Tibial nerve (tissue), 3 donors: ENCODE data around the gene HDGFL3.
"Not testable (repeated sequence)": the region's sequence is repeated elsewhere in the genome, so short reads cannot be mapped to it uniquely, and the experiment has no call there.

Experiments
- CTCF ChIP-seq, 5 experiments: fragments of 200-600 bp in 3 of 5; fragments of 450-650 bp in 2 of 5; sonication (generic) in 3 of 5; IDR thresholded peaks; one replicate each; pipeline ENCODE4 v1.5.1; 2016 to 2019; ENCODE audit warnings: antibody characterized with exemption in 5 of 5, mild to moderate bottlenecking in 3 of 5, moderate library complexity in 2 of 5
- POLR2A ChIP-seq, 2 donors: fragments of 450-650 bp; IDR thresholded peaks; one replicate each; pipeline ENCODE4 v1.6.1; 2017; ENCODE audit warnings: antibody characterized with exemption in 2 of 2, mild to moderate bottlenecking in 2 of 2, moderate library complexity in 2 of 2

GRCh38 chr15:83085864-83086552, 121.6 kb downstream of the HDGFL3 start:
- TF ChIP-seq POLR2A, CTCF (IDR thresholded peaks at IDR 0.05): not testable (repeated sequence)
